ENCODE data around the gene GFM1.

DNA sequence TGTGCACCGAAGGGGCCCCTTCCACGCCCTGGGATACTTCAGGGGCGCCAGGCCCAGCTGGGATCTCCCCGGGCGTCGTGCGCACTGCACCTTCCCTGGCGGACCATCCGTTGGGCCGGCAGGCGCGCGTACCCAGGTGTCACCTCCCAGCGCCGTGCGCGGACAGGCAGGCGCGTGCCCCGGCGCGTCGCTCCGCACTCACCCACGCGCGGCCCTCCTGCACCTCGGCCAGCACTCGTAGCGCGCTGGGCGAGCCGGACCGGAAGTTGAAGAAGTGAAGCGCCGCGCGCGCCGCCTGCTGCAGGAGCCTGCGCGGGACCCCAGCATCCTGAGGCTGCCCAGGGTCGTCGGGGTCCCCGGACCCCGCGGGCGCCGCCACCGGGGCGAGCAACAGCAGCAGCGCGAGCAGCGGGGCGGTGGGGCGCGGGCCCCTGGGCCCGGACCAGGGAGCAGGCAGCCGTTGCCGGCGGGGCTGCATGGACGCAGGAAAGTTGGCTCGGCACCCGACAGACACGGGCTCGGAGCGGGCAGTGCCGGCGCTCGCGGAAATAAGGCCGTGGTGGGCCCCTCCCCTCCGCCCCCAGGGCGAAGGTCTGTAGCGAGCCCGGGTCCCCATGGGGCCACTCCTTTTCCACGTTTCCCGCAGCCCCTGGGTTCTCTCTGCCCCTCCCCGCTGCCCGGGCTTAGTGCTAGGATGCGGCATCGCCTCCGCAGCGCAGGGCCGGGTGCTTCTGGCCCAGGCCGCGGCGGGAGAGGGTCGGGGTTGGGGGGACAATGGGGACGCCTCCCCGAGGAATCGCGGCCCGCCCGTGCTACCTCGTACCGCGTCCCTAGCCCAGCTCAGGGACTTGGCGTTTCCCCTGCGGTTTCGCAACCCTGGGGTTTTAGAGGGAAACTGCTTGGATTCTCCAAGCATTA, 87.9 kb downstream of the GFM1 start, which contains the start of gene RARRES1:
- TF ChIP-seq POLR2AphosphoS5 (IDR thresholded peaks at IDR 0.05; ENCODE audit: borderline replicate concordance, low read depth, low read length) (no peak), EZH2 (IDR thresholded peaks at IDR 0.05) (no peak), FOXP2 (optimal IDR thresholded peaks at IDR 0.05; ENCODE audit: control extremely low read depth, extremely low read length, insufficient read depth) (no peak)

All from SK-N-MC (cell line).